Measurements from ENCODE around the gene MBNL3.

- TF ChIP-seq SUZ12 (IDR thresholded peaks at IDR 0.05; ENCODE audit: extremely low read depth, insufficient read depth, insufficient read length) (no peak), YY1 (IDR thresholded peaks at IDR 0.05; ENCODE audit: insufficient read depth, insufficient read length) (no peak)
These were observed 135.4 kb downstream of the MBNL3 start for GRCh38 chrX:132353430-132353829.
